Measurements from ENCODE around the gene LAPTM4A. TPM values are rescaled to one million over a fixed set of nuclear protein-coding genes. Genes with fewer than 3 reads are reported as not detected.

The LAPTM4A gene
- polyA plus RNA-seq, 1 donor (not counting 4 experiments of a cell fraction or from before 2014, with no cell fraction given): 509 TPM

GRCh38 chr2:20012032-20012281 is 39.5 kb downstream of the LAPTM4A start:
- dilution Hi-C loops (cut with MboI; ENCODE audit: extremely low pct_ligation_motif_present, low sequenced_read_pairs): no loop called here
- H3K4me2 ChIP-seq (ENCODE audit: control insufficient read depth, extremely low read depth, insufficient read depth, low read depth, low read length): peak overlapping the region; percentile 70
- H3K9me3 ChIP-seq (ENCODE audit: control insufficient read depth, low read depth, low read length): no peaks in the 10 kb centered on the region
- TF ChIP-seq, protein P1, sequence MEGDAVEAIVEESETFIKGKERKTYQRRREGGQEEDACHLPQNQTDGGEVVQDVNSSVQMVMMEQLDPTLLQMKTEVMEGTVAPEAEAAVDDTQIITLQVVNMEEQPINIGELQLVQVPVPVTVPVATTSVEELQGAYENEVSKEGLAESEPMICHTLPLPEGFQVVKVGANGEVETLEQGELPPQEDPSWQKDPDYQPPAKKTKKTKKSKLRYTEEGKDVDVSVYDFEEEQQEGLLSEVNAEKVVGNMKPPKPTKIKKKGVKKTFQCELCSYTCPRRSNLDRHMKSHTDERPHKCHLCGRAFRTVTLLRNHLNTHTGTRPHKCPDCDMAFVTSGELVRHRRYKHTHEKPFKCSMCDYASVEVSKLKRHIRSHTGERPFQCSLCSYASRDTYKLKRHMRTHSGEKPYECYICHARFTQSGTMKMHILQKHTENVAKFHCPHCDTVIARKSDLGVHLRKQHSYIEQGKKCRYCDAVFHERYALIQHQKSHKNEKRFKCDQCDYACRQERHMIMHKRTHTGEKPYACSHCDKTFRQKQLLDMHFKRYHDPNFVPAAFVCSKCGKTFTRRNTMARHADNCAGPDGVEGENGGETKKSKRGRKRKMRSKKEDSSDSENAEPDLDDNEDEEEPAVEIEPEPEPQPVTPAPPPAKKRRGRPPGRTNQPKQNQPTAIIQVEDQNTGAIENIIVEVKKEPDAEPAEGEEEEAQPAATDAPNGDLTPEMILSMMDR (optimal IDR thresholded peaks at IDR 0.05 in 1 of 3, IDR thresholded peaks at IDR 0.05 in 1 of 3, conservative IDR thresholded peaks at IDR 0.05 in 1 of 3; ENCODE audit: extremely low read depth in 1 of 3, insufficient read depth in 2 of 3, low read length in 3 of 3): no peak
- TF ChIP-seq EZH2 (IDR thresholded peaks at IDR 0.05; ENCODE audit: low read length): no peak
- no peaks in the 10 kb centered on the region for H3K36me3 ChIP-seq (ENCODE audit: control insufficient read depth in 2 of 2, extremely low read depth in 1 of 2, insufficient read depth in 2 of 2, low read length in 2 of 2)
- peaks cover 8% of the 10 kb centered on the region for H3K4me1 ChIP-seq (ENCODE audit: control insufficient read depth, extremely low read depth, insufficient read depth, low read length)
- H3K27ac ChIP-seq (ENCODE audit: control insufficient read depth, insufficient read depth, low read length): no peak overlapping the region
- peak overlapping the region; percentile 26 to 51 (median 40) for H3K4me3 ChIP-seq (ENCODE audit: control insufficient read depth in 2 of 3, extremely low read depth in 1 of 3, insufficient read depth in 2 of 3, low read depth in 1 of 3, low read length in 3 of 3)
- no peak for DNase-seq (ENCODE audit: low read depth, low spot score)
- H3K9me1 ChIP-seq (ENCODE audit: control insufficient read depth, extremely low read depth, insufficient read depth, low read length): no peaks in the 10 kb centered on the region
- H2AFZ ChIP-seq (ENCODE audit: control insufficient read depth, low read length): peak overlapping the region; percentile 62
- peaks cover 9% of the 10 kb centered on the region for H3K27me3 ChIP-seq (ENCODE audit: control insufficient read depth, extremely low read depth, insufficient read depth, low read length)
- H3K9ac ChIP-seq (ENCODE audit: control insufficient read depth, extremely low read depth, insufficient read depth, low read length): peak overlapping the region; percentile 37
- no peaks in the 10 kb centered on the region for H4K20me1 ChIP-seq (ENCODE audit: control insufficient read depth, extremely low read depth, insufficient read depth, low read length)
- no peak for FAIRE-seq
- H3K79me2 ChIP-seq (ENCODE audit: control insufficient read depth, insufficient read depth, low read length): no peaks in the 10 kb centered on the region

GRCh38 chr2:20011276-20012031 is 40.0 kb downstream of the LAPTM4A start:
- Histone ChIP-seq H4K20me1 (ENCODE audit: control insufficient read depth, extremely low read depth, insufficient read depth, low read length) (no peaks in the 10 kb centered on the region), H2AFZ (ENCODE audit: control insufficient read depth, low read length) (no peak overlapping the region), H3K4me3 (ENCODE audit: control insufficient read depth in 2 of 3, extremely low read depth in 1 of 3, insufficient read depth in 2 of 3, low read depth in 1 of 3, low read length in 3 of 3) (peak overlapping the region in 1 of 3 experiments; percentile 40), H3K9me3 (ENCODE audit: control insufficient read depth, low read depth, low read length) (no peaks in the 10 kb centered on the region), H3K36me3 (ENCODE audit: control insufficient read depth in 2 of 2, extremely low read depth in 1 of 2, insufficient read depth in 2 of 2, low read length in 2 of 2) (no peaks in the 10 kb centered on the region), H3K9me1 (ENCODE audit: control insufficient read depth, extremely low read depth, insufficient read depth, low read length) (no peaks in the 10 kb centered on the region), H3K27ac (ENCODE audit: control insufficient read depth, insufficient read depth, low read length) (no peak overlapping the region), H3K27me3 (ENCODE audit: control insufficient read depth, extremely low read depth, insufficient read depth, low read length) (peaks cover 9% of the 10 kb centered on the region), H3K4me1 (ENCODE audit: control insufficient read depth, extremely low read depth, insufficient read depth, low read length) (peaks cover 5% of the 10 kb centered on the region), H3K9ac (ENCODE audit: control insufficient read depth, extremely low read depth, insufficient read depth, low read length) (no peak overlapping the region), H3K4me2 (ENCODE audit: control insufficient read depth, extremely low read depth, insufficient read depth, low read depth, low read length) (peak overlapping the region; percentile 70), H3K79me2 (ENCODE audit: control insufficient read depth, insufficient read depth, low read length) (no peaks in the 10 kb centered on the region)
- dilution Hi-C loops (cut with MboI; ENCODE audit: extremely low pct_ligation_motif_present, low sequenced_read_pairs): no loop called here
- TF ChIP-seq, protein P1 (optimal IDR thresholded peaks at IDR 0.05 in 1 of 3, IDR thresholded peaks at IDR 0.05 in 1 of 3, conservative IDR thresholded peaks at IDR 0.05 in 1 of 3; ENCODE audit: extremely low read depth in 1 of 3, insufficient read depth in 2 of 3, low read length in 3 of 3): no peak
- TF ChIP-seq EZH2 (IDR thresholded peaks at IDR 0.05; ENCODE audit: low read length): no peak
- no peak for FAIRE-seq
- no peak for DNase-seq (ENCODE audit: low read depth, low spot score)

Data from keratinocyte (primary cell).